SU-DHL-6 (cell line): Measurements from ENCODE around the gene MAL.

Source experiments
- CTCF ChIP-seq: fragments of 200-600 bp; sonication (generic); IDR thresholded peaks from one replicate; pipeline ENCODE4 v1.5.1; 2017; ENCODE audit warnings: antibody characterized with exemption, mild to moderate bottlenecking, low read length, moderate library complexity; ENCODE audit not compliant: insufficient read depth, poor library complexity, severe bottlenecking
- EZH2phosphoT487 ChIP-seq: fragments of 200-600 bp; sonication (generic), shearing (Covaris generic); conservative IDR thresholded peaks from 2 replicates; pipeline ENCODE4 v1.6.1; 2018; ENCODE audit warnings: mild to moderate bottlenecking, antibody characterized with exemption, low read length, moderate library complexity, mixed read lengths

DNA sequence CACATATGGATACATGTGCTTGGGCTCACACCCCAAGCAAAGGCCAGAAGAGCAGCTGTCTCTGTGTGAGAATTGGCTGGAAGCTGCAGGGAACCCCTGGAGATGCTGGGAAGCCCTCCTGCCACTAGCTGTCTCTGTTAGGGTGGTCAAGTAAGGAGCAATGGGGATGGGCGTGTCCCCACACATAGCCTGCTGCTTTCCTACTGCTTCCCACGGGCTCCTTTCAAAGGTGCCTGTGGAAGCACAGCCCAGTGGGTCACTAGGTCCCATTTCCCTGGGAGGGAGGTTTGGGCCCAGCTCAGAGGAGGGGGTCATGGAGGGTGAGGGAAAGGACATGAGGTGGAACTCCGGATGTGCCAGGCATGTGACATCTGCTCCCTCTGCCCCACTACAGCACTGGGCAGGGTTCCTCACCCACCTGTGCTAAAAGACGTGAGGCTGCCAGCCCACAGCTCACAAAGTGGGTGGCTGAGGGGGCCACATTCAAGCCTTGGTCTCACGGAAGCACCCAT is 24.4 kb upstream of the MAL start:
- no peak for TF ChIP-seq EZH2phosphoT487
- TF ChIP-seq CTCF, result no peak
